Glutamatergic neuron (in vitro differentiated cells): ENCODE results near the gene QSOX1. TPM values are rescaled to one million over a fixed set of nuclear protein-coding genes. Genes with fewer than 3 reads are reported as not detected.

ENCODE experiments used
- DNase-seq: peaks from one replicate; pipeline ENCODE4 v3.0.0; 2022
- H3K27ac Mint-ChIP-seq: one replicate; pipeline ENCODE4 v1.8.0; 2020; ENCODE audit warnings: mild to moderate bottlenecking, mixed read lengths, inconsistent platforms; ENCODE audit not compliant: unreplicated experiment
- H3K27me3 Mint-ChIP-seq: one replicate; pipeline ENCODE4 v1.8.0; 2020; ENCODE audit warnings: mild to moderate bottlenecking, moderate library complexity, mixed read lengths, inconsistent platforms; ENCODE audit not compliant: unreplicated experiment
- H3K36me3 Mint-ChIP-seq: one replicate; pipeline ENCODE4 v1.8.0; 2020; ENCODE audit warnings: mild to moderate bottlenecking, mixed read lengths, inconsistent platforms; ENCODE audit not compliant: unreplicated experiment
- H3K4me1 Mint-ChIP-seq: one replicate; pipeline ENCODE4 v1.8.0; 2020; ENCODE audit warnings: mild to moderate bottlenecking, low read depth, mixed read lengths, inconsistent platforms; ENCODE audit not compliant: unreplicated experiment
- H3K4me3 Mint-ChIP-seq: one replicate; pipeline ENCODE4 v1.8.0; 2020; ENCODE audit warnings: mild to moderate bottlenecking, mixed read lengths, inconsistent platforms; ENCODE audit not compliant: unreplicated experiment
- H3K9me3 Mint-ChIP-seq: one replicate; pipeline ENCODE4 v1.8.0; 2020; ENCODE audit warnings: mild to moderate bottlenecking, moderate library complexity, mixed read lengths, inconsistent platforms; ENCODE audit not compliant: unreplicated experiment
- CTCF ChIP-seq: fragments of 200-600 bp; sonication (generic); IDR thresholded peaks from one replicate; pipeline ENCODE4 v1.5.0; 2021; ENCODE audit not compliant: partially characterized antibody, unreplicated experiment
- total RNA-seq: library from RNA; stranded (reverse); fragmentation: NEBNext Ultra II Directional; extraction: Animal tissue kit (Norgen Biotek cat#: 25700); gene quantifications from one replicate; pipeline ENCODE4 v1.2.1, GENCODE V29; 2021; ENCODE audit not compliant: unreplicated experiment

Gene QSOX1
- total RNA-seq, 1 donor from 2014 or later: 46.1 TPM

- Mint-ChIP-seq H3K27me3 (peaks cover 2% of the 10 kb centered on the region), H3K4me3 (no peak overlapping the region), H3K4me1 (peaks cover 35% of the 10 kb centered on the region), H3K27ac (no peak overlapping the region), H3K36me3 (no peaks in the 10 kb centered on the region), H3K9me3 (peaks cover 6% of the 10 kb centered on the region)
- peak; percentile 96 for TF ChIP-seq CTCF
- DNase-seq: peak; percentile 89
Observed at GRCh38 chr1:180178511-180179161, 24.0 kb downstream of the QSOX1 start.

- Mint-ChIP-seq H3K36me3 (no peaks in the 10 kb centered on the region), H3K4me1 (peaks cover 28% of the 10 kb centered on the region), H3K27me3 (peaks cover 2% of the 10 kb centered on the region), H3K9me3 (peaks cover 4% of the 10 kb centered on the region), H3K4me3 (no peak overlapping the region), H3K27ac (no peak overlapping the region)
- peak; percentile 34 for TF ChIP-seq CTCF
- peak; percentile 17 for DNase-seq
Observed at GRCh38 chr1:180179162-180179957, 24.7 kb downstream of the QSOX1 start.

- Mint-ChIP-seq H3K36me3 (no peaks in the 10 kb centered on the region), H3K27me3 (peaks cover 5% of the 10 kb centered on the region), H3K9me3 (peaks cover 4% of the 10 kb centered on the region), H3K4me1 (peaks cover 25% of the 10 kb centered on the region), H3K4me3 (no peak overlapping the region), H3K27ac (no peak overlapping the region)
- DNase-seq: peak; percentile 43
- TF ChIP-seq CTCF: peak; percentile 67
Observed at GRCh38 chr1:180181048-180181447, 26.4 kb downstream of the QSOX1 start.

GRCh38 chr1:180181996-180182642, 27.4 kb downstream of the QSOX1 start:
- H3K27ac Mint-ChIP-seq: peak overlapping the region; percentile 59
- DNase-seq: peak; percentile 14
- no peak overlapping the region for H3K4me3 Mint-ChIP-seq
- H3K9me3 Mint-ChIP-seq: peaks cover 2% of the 10 kb centered on the region
- H3K27me3 Mint-ChIP-seq: peaks cover 8% of the 10 kb centered on the region
- H3K36me3 Mint-ChIP-seq: no peaks in the 10 kb centered on the region
- H3K4me1 Mint-ChIP-seq: peaks cover 18% of the 10 kb centered on the region
- no peak for TF ChIP-seq CTCF
